HEK293 (cell line): Measurements from ENCODE around the gene MPV17.
A peak's percentile ranks its signal among the peaks of the same experiment; 100 is the strongest.

Source experiments
- MEIS1 ChIP-seq: sonication (generic); formaldehyde crosslinking; IDR thresholded peaks from 2 replicates; pipeline ENCODE4 v1.8.1; 2022; ENCODE audit warnings: missing genetic modification reagents, mild to moderate bottlenecking, borderline replicate concordance
- MYNN ChIP-seq: fragments of 450-650 bp; formaldehyde crosslinking; IDR thresholded peaks from 2 replicates; pipeline ENCODE4 v1.5.1; 2016; ENCODE audit warnings: missing biosample characterization, missing genetic modification characterization, borderline replicate concordance
- REPIN1 ChIP-seq: fragments of 450-650 bp; formaldehyde crosslinking; IDR thresholded peaks from 2 replicates; pipeline ENCODE4 v1.5.1; 2017; ENCODE audit warnings: missing biosample characterization, missing genetic modification characterization, low read depth
- SALL2 ChIP-seq: fragments of 450-650 bp; formaldehyde crosslinking; IDR thresholded peaks from 2 replicates; pipeline ENCODE4 v1.5.0; 2017; ENCODE audit warnings: missing biosample characterization, mild to moderate bottlenecking, missing genetic modification characterization, borderline replicate concordance
- ZBTB26 ChIP-seq: fragments of 450-650 bp; formaldehyde crosslinking; optimal IDR thresholded peaks from 2 replicates; pipeline ENCODE3; 2016; ENCODE audit warnings: missing biosample characterization, mild to moderate bottlenecking, missing genetic modification characterization
- ZBTB48 ChIP-seq: fragments of 450-650 bp; formaldehyde crosslinking; IDR thresholded peaks from 2 replicates; pipeline ENCODE4 v1.5.1; 2016; ENCODE audit warnings: missing biosample characterization, missing genetic modification characterization
- ZBTB8A ChIP-seq: fragments of 450-650 bp; formaldehyde crosslinking; IDR thresholded peaks from 2 replicates; pipeline ENCODE4 v1.5.1; 2016; ENCODE audit warnings: missing biosample characterization, missing genetic modification characterization
- ZEB2 ChIP-seq: fragments of 450-650 bp; formaldehyde crosslinking; IDR thresholded peaks from 2 replicates; pipeline ENCODE4 v1.5.1; 2016; ENCODE audit warnings: missing biosample characterization, missing genetic modification characterization
- ZNF112 ChIP-seq: fragments of 450-650 bp; formaldehyde crosslinking; IDR thresholded peaks from 2 replicates; pipeline ENCODE4 v1.5.0; 2017; ENCODE audit warnings: missing biosample characterization, missing genetic modification characterization
- ZNF155 ChIP-seq: fragments of 450-650 bp; formaldehyde crosslinking; IDR thresholded peaks from 2 replicates; pipeline ENCODE4 v1.5.1; 2016; ENCODE audit warnings: missing biosample characterization, missing genetic modification characterization
- ZNF184 ChIP-seq: fragments of 450-650 bp; IDR thresholded peaks from 2 replicates; pipeline ENCODE4 v1.5.1; 2018; ENCODE audit warnings: missing biosample characterization, mild to moderate bottlenecking, missing genetic modification characterization
- ZNF19 ChIP-seq: fragments of 450-650 bp; formaldehyde crosslinking; IDR thresholded peaks from 2 replicates; pipeline ENCODE4; 2016; ENCODE audit warnings: missing biosample characterization, missing genetic modification characterization, low read depth
- ZNF223 ChIP-seq: fragments of 450-650 bp; formaldehyde crosslinking; IDR thresholded peaks from 2 replicates; pipeline ENCODE4 v1.5.1; 2016; ENCODE audit warnings: missing biosample characterization, missing genetic modification characterization
- ZNF239 ChIP-seq: fragments of 450-650 bp; formaldehyde crosslinking; IDR thresholded peaks from 2 replicates; pipeline ENCODE4 v1.5.1; 2016; ENCODE audit warnings: missing biosample characterization, missing genetic modification characterization
- ZNF350 ChIP-seq: fragments of 450-650 bp; formaldehyde crosslinking; IDR thresholded peaks from 2 replicates; pipeline ENCODE4 v1.5.0; 2017; ENCODE audit warnings: missing biosample characterization, mild to moderate bottlenecking, missing genetic modification characterization
- ZNF398 ChIP-seq: fragments of 450-650 bp; formaldehyde crosslinking; IDR thresholded peaks from 2 replicates; pipeline ENCODE4 v1.5.1; 2017; ENCODE audit warnings: missing biosample characterization, missing genetic modification characterization
- ZNF449 ChIP-seq: fragments of 450-650 bp; formaldehyde crosslinking; IDR thresholded peaks from 2 replicates; pipeline ENCODE4 v1.5.1; 2017; ENCODE audit warnings: missing biosample characterization, mild to moderate bottlenecking, missing genetic modification characterization, moderate library complexity
- ZNF529 ChIP-seq: fragments of 450-650 bp; formaldehyde crosslinking; IDR thresholded peaks from 2 replicates; pipeline ENCODE4 v1.5.1; 2017; ENCODE audit warnings: missing genetic modification characterization, missing biosample characterization; ENCODE audit not compliant: insufficient replicate concordance
- ZNF558 ChIP-seq: fragments of 450-650 bp; formaldehyde crosslinking; IDR thresholded peaks from 2 replicates; pipeline ENCODE4 v1.5.1; 2016; ENCODE audit warnings: missing biosample characterization, missing genetic modification characterization
- ZNF600 ChIP-seq: fragments of 450-650 bp; formaldehyde crosslinking; IDR thresholded peaks from 2 replicates; pipeline ENCODE4 v1.5.1; 2016; ENCODE audit warnings: missing biosample characterization, missing genetic modification characterization
- ZNF777 ChIP-seq: fragments of 450-650 bp; formaldehyde crosslinking; IDR thresholded peaks from 2 replicates; pipeline ENCODE4 v1.5.1; 2017; ENCODE audit warnings: missing biosample characterization, missing genetic modification characterization, borderline replicate concordance
- TF ChIP-seq, protein P1 (sequence below): fragments of 450-650 bp; IDR thresholded peaks from 2 replicates; pipeline ENCODE4 v1.5.1; 2018; ENCODE audit warnings: missing biosample characterization, missing genetic modification characterization
- TF ChIP-seq, protein P2 (sequence below): fragments of 450-650 bp; formaldehyde crosslinking; IDR thresholded peaks from 2 replicates; pipeline ENCODE4 v1.5.1; 2016; ENCODE audit warnings: missing biosample characterization, missing genetic modification characterization, borderline replicate concordance
- TF ChIP-seq, protein P3 (sequence below): fragments of 450-650 bp; formaldehyde crosslinking; IDR thresholded peaks from 2 replicates; pipeline ENCODE4 v1.5.1; 2016; ENCODE audit warnings: missing biosample characterization, missing genetic modification characterization

Gene MPV17

GRCh38 chr2:27320958-27321543, 1.8 kb downstream of the MPV17 start (continued):
- TF ChIP-seq ZNF223 (tag by site-specific recombination) (no peak), ZBTB8A (tag by site-specific recombination) (no peak), ZNF777 (tag by site-specific recombination) (no peak), MYNN (tag by site-specific recombination) (no peak), ZNF112 (tag by site-specific recombination) (no peak), ZNF239 (tag by site-specific recombination) (no peak), ZNF558 (0 out of 2 replicates have a peak, but pooled peaks have one; percentile 15), ZNF184 (tag by site-specific recombination) (peak; percentile 59; the same call in 1 of the 2 replicates), ZNF398 (tag by site-specific recombination) (no peak), REPIN1 (no peak), ZBTB26 (tag by site-specific recombination) (no peak), ZNF350 (tag by site-specific recombination) (no peak), ZBTB48 (no peak), ZNF600 (tag by site-specific recombination) (peak; percentile 68), ZNF155 (tag by site-specific recombination) (no peak), SALL2 (tag by site-specific recombination) (no peak), ZEB2 (peak; percentile 57; the same call in 1 of the 2 replicates), ZNF529 (tag by site-specific recombination) (no peak), MEIS1 (CRISPR knock-in tag) (no peak), ZNF449 (tag by site-specific recombination) (peak; percentile 90), ZNF19 (tag by site-specific recombination) (no peak)
- TF ChIP-seq, protein P1, sequence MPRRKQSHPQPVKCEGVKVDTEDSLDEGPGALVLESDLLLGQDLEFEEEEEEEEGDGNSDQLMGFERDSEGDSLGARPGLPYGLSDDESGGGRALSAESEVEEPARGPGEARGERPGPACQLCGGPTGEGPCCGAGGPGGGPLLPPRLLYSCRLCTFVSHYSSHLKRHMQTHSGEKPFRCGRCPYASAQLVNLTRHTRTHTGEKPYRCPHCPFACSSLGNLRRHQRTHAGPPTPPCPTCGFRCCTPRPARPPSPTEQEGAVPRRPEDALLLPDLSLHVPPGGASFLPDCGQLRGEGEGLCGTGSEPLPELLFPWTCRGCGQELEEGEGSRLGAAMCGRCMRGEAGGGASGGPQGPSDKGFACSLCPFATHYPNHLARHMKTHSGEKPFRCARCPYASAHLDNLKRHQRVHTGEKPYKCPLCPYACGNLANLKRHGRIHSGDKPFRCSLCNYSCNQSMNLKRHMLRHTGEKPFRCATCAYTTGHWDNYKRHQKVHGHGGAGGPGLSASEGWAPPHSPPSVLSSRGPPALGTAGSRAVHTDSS (tag by site-specific recombination): no peak
- TF ChIP-seq, protein P2, sequence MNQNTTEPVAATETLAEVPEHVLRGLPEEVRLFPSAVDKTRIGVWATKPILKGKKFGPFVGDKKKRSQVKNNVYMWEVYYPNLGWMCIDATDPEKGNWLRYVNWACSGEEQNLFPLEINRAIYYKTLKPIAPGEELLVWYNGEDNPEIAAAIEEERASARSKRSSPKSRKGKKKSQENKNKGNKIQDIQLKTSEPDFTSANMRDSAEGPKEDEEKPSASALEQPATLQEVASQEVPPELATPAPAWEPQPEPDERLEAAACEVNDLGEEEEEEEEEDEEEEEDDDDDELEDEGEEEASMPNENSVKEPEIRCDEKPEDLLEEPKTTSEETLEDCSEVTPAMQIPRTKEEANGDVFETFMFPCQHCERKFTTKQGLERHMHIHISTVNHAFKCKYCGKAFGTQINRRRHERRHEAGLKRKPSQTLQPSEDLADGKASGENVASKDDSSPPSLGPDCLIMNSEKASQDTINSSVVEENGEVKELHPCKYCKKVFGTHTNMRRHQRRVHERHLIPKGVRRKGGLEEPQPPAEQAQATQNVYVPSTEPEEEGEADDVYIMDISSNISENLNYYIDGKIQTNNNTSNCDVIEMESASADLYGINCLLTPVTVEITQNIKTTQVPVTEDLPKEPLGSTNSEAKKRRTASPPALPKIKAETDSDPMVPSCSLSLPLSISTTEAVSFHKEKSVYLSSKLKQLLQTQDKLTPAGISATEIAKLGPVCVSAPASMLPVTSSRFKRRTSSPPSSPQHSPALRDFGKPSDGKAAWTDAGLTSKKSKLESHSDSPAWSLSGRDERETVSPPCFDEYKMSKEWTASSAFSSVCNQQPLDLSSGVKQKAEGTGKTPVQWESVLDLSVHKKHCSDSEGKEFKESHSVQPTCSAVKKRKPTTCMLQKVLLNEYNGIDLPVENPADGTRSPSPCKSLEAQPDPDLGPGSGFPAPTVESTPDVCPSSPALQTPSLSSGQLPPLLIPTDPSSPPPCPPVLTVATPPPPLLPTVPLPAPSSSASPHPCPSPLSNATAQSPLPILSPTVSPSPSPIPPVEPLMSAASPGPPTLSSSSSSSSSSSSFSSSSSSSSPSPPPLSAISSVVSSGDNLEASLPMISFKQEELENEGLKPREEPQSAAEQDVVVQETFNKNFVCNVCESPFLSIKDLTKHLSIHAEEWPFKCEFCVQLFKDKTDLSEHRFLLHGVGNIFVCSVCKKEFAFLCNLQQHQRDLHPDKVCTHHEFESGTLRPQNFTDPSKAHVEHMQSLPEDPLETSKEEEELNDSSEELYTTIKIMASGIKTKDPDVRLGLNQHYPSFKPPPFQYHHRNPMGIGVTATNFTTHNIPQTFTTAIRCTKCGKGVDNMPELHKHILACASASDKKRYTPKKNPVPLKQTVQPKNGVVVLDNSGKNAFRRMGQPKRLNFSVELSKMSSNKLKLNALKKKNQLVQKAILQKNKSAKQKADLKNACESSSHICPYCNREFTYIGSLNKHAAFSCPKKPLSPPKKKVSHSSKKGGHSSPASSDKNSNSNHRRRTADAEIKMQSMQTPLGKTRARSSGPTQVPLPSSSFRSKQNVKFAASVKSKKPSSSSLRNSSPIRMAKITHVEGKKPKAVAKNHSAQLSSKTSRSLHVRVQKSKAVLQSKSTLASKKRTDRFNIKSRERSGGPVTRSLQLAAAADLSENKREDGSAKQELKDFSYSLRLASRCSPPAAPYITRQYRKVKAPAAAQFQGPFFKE (tag by site-specific recombination): no peak
- TF ChIP-seq, protein P3, sequence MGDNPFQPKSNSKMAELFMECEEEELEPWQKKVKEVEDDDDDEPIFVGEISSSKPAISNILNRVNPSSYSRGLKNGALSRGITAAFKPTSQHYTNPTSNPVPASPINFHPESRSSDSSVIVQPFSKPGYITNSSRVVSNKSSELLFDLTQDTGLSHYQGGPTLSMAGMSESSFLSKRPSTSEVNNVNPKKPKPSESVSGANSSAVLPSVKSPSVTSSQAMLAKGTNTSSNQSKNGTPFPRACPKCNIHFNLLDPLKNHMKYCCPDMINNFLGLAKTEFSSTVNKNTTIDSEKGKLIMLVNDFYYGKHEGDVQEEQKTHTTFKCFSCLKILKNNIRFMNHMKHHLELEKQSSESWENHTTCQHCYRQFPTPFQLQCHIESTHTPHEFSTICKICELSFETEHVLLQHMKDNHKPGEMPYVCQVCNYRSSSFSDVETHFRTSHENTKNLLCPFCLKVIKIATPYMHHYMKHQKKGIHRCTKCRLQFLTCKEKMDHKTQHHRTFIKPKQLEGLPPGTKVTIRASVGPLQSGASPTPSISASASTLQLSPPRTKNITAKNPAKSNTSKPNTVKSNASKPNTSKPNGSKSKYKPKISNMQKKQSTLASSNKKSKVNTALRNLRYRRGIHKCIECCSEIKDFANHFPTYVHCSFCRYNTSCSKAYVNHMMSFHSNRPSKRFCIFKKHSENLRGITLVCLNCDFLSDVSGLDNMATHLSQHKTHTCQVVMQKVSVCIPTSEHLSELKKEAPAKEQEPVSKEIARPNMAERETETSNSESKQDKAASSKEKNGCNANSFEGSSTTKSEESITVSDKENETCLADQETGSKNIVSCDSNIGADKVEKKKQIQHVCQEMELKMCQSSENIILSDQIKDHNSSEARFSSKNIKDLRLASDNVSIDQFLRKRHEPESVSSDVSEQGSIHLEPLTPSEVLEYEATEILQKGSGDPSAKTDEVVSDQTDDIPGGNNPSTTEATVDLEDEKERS (tag by site-specific recombination): no peak
